Fibroblast of lung (primary cell): ENCODE measurements around the gene LRRC10. TPM values are rescaled to one million over a fixed set of nuclear protein-coding genes. Genes with fewer than 3 reads are reported as not detected.

Source experiments
- DNase-seq, 2 donors: peaks; one replicate each; pipeline versions ENCODE4 v3.0.0 to v3.0.0-alpha.2; 2010; ENCODE audit warnings: low read depth in 2 of 2
- H2AFZ ChIP-seq: 2 replicates; pipeline ENCODE4 v1.5.1; 2012; ENCODE audit warnings: low read length, control low read depth, inconsistent platforms
- H3K27ac ChIP-seq: 2 replicates; pipeline ENCODE4 v1.5.1; 2011; ENCODE audit warnings: low read length, control low read depth; ENCODE audit not compliant: insufficient read depth
- H3K27me3 ChIP-seq: 2 replicates; pipeline ENCODE4 v1.5.1; 2011; ENCODE audit warnings: mild to moderate bottlenecking, low read length; ENCODE audit not compliant: control insufficient read depth, insufficient read depth
- H3K36me3 ChIP-seq: 2 replicates; pipeline ENCODE4 v1.5.1; 2011; ENCODE audit warnings: low read length; ENCODE audit not compliant: control insufficient read depth, insufficient read depth
- H3K4me1 ChIP-seq: 2 replicates; pipeline ENCODE4 v1.5.1; 2011; ENCODE audit warnings: low read length; ENCODE audit not compliant: control insufficient read depth, insufficient read depth; ENCODE audit errors: extremely low read depth
- H3K4me2 ChIP-seq: 2 replicates; pipeline ENCODE4 v1.5.1; 2011; ENCODE audit warnings: low read length, control low read depth; ENCODE audit not compliant: insufficient read depth; ENCODE audit errors: extremely low read depth
- H3K4me3 ChIP-seq, 4 experiments: fragments of 200-600 bp in 1 of 4; sonication (generic) in 1 of 4; replicated peaks in 1 of 4; 2 replicates each; pipeline ENCODE4 v1.5.1; 2011 to 2016; ENCODE audit warnings: low read length in 4 of 4, low read depth in 3 of 4, mild to moderate bottlenecking in 3 of 4, control low read depth in 2 of 4, inconsistent platforms in 1 of 4, mixed read lengths in 1 of 4; ENCODE audit not compliant: insufficient read depth in 1 of 4; ENCODE audit errors: control extremely low read depth in 1 of 4
- H3K79me2 ChIP-seq: 2 replicates; pipeline ENCODE4 v1.5.1; 2012; ENCODE audit warnings: mild to moderate bottlenecking, low read length, inconsistent platforms; ENCODE audit not compliant: control insufficient read depth, insufficient read depth
- H3K9ac ChIP-seq: 2 replicates; pipeline ENCODE4 v1.5.1; 2011; ENCODE audit warnings: mild to moderate bottlenecking, low read length, control low read depth; ENCODE audit not compliant: insufficient read depth
- H3K9me3 ChIP-seq: 2 replicates; pipeline ENCODE4 v1.5.1; 2012; ENCODE audit warnings: low read depth, low read length; ENCODE audit not compliant: control insufficient read depth, insufficient read depth
- H4K20me1 ChIP-seq: 2 replicates; pipeline ENCODE4 v1.5.1; 2011; ENCODE audit warnings: low read length; ENCODE audit not compliant: control insufficient read depth, insufficient read depth; ENCODE audit errors: extremely low read depth
- CTCF ChIP-seq, 2 donors: IDR thresholded peaks in 1 of 2; conservative IDR thresholded peaks in 1 of 2; 1 replicate in 1 of 2; 2 replicates in 1 of 2; pipeline ENCODE4 v1.5.1; 2011 to 2012; ENCODE audit warnings: low read length in 2 of 2, control low read depth in 1 of 2, inconsistent platforms in 1 of 2, low read depth in 1 of 2, mild to moderate bottlenecking in 1 of 2
- EZH2 ChIP-seq: IDR thresholded peaks from 2 replicates; pipeline ENCODE4 v1.5.1; 2012; ENCODE audit warnings: low read length, control low read depth, mild to moderate bottlenecking; ENCODE audit errors: missing control alignments
- polyA plus RNA-seq, 2 donors: library from polyadenylated mRNA; depleted of rRNA in 1 of 2; stranded (reverse) in 1 of 2; unstranded in 1 of 2; fragments of >200 nt; gene quantifications; 2 replicates each; pipeline ENCODE4 v1.2.1, GENCODE V29; 2011 to 2012; ENCODE audit warnings: missing spikeins in 1 of 2
- total RNA-seq: library from RNA; depleted of rRNA; stranded (reverse); fragments of >200 nt; gene quantifications from 2 replicates; pipeline ENCODE4 v1.2.1, GENCODE V29; 2014

The LRRC10 gene
- total and polyA plus RNA-seq, 2 donors (not counting 1 experiment from before 2014, with no cell fraction given): not detected

GRCh38 chr12:69575346-69575745 is 35.4 kb downstream of the LRRC10 start:
- Histone ChIP-seq H3K36me3 (peaks cover 4% of the 10 kb centered on the region), H3K4me2 (no peak overlapping the region), H3K79me2 (no peaks in the 10 kb centered on the region), H3K9ac (no peak overlapping the region), H3K4me1 (no peaks in the 10 kb centered on the region), H2AFZ (no peak overlapping the region), H4K20me1 (no peaks in the 10 kb centered on the region), H3K9me3 (no peaks in the 10 kb centered on the region), H3K27me3 (no peaks in the 10 kb centered on the region), H3K4me3 (no peak overlapping the region), H3K27ac (no peak overlapping the region)
- TF ChIP-seq EZH2 (no peak), CTCF (conservative IDR thresholded peaks at IDR 0.05 in 1 of 2, IDR thresholded peaks at IDR 0.05 in 1 of 2; ENCODE audit: low read depth in 1 of 2, low read length in 2 of 2) (no peak)
- peak in 1 of 2 donors; percentile 30 for DNase-seq

GRCh38 chr12:69570545-69571399 is 39.9 kb downstream of the LRRC10 start:
- DNase-seq: peak; percentile 69 to 82
- Histone ChIP-seq H3K4me3 (no peak overlapping the region), H3K4me1 (peaks cover 2% of the 10 kb centered on the region), H3K79me2 (peaks cover 2% of the 10 kb centered on the region), H3K36me3 (peaks cover 4% of the 10 kb centered on the region), H2AFZ (no peak overlapping the region), H3K27ac (no peak overlapping the region), H3K9ac (no peak overlapping the region), H3K27me3 (no peaks in the 10 kb centered on the region), H3K4me2 (no peak overlapping the region), H3K9me3 (no peaks in the 10 kb centered on the region), H4K20me1 (no peaks in the 10 kb centered on the region)
- TF ChIP-seq EZH2 (no peak), CTCF (conservative IDR thresholded peaks at IDR 0.05 in 1 of 2, IDR thresholded peaks at IDR 0.05 in 1 of 2; ENCODE audit: low read depth in 1 of 2, low read length in 2 of 2) (peak; percentile 82 to 88)

- Histone ChIP-seq H3K27ac (no peak overlapping the region), H3K36me3 (peaks cover 4% of the 10 kb centered on the region)
- peak in 1 of 2 donors; percentile 96 for DNase-seq
Observed at GRCh38 chr12:69570000-69570516, 40.6 kb downstream of the LRRC10 start.

More at GRCh38 chr12:69570000-69570516, 40.6 kb downstream of the LRRC10 start:
- Histone ChIP-seq H3K79me2 (peaks cover 2% of the 10 kb centered on the region), H4K20me1 (no peaks in the 10 kb centered on the region), H3K4me1 (peaks cover 2% of the 10 kb centered on the region), H3K27me3 (no peaks in the 10 kb centered on the region), H3K4me3 (no peak overlapping the region), H2AFZ (no peak overlapping the region), H3K9ac (no peak overlapping the region), H3K4me2 (no peak overlapping the region), H3K9me3 (no peaks in the 10 kb centered on the region)
- TF ChIP-seq CTCF (conservative IDR thresholded peaks at IDR 0.05 in 1 of 2, IDR thresholded peaks at IDR 0.05 in 1 of 2; ENCODE audit: low read depth in 1 of 2, low read length in 2 of 2) (no peak), EZH2 (no peak)
